HL-60 (cell line): ENCODE measurements around the gene TTC13.

Experiments
- DNase-seq, 2 experiments: peaks; one replicate each; pipeline ENCODE4 v3.0.0-alpha.2; 2010 to 2020; ENCODE audit warnings: low read depth in 1 of 2, low spot score in 1 of 2
- H3K27ac ChIP-seq: fragments of 250-450 bp; sonication (Bioruptor Pico); replicated peaks from 2 replicates; pipeline ENCODE4 v1.5.1; 2020; ENCODE audit warnings: mild to moderate bottlenecking, moderate library complexity
- H3K27me3 ChIP-seq: fragments of 250-450 bp; sonication (Bioruptor Pico); 2 replicates; pipeline ENCODE4 v1.5.1; 2021; ENCODE audit warnings: mild to moderate bottlenecking, moderate library complexity; ENCODE audit not compliant: insufficient read depth, poor library complexity, severe bottlenecking
- H3K4me3 ChIP-seq: replicated peaks from 2 replicates; pipeline ENCODE4 v1.5.1; 2011; ENCODE audit warnings: mild to moderate bottlenecking, control low read depth, low read length; ENCODE audit not compliant: insufficient read depth
- CTCF ChIP-seq: IDR thresholded peaks from one replicate; pipeline ENCODE4 v1.5.1; 2011; ENCODE audit warnings: low read length, control low read depth, inconsistent platforms; ENCODE audit not compliant: insufficient read depth
- GABPA ChIP-seq: IDR thresholded peaks from 2 replicates; pipeline ENCODE4 v1.6.1; 2012; ENCODE audit warnings: low read depth
- POLR2AphosphoS5 ChIP-seq: IDR thresholded peaks from 2 replicates; pipeline ENCODE4 v1.6.1; 2012; ENCODE audit warnings: low read depth
- SPI1 ChIP-seq: IDR thresholded peaks from 2 replicates; pipeline ENCODE4 v1.6.1; 2012; ENCODE audit warnings: low read depth, mild to moderate bottlenecking, borderline replicate concordance
- TF ChIP-seq, protein P1 (sequence below): IDR thresholded peaks from 2 replicates; pipeline ENCODE4 v1.6.1; 2012; ENCODE audit warnings: low read depth; ENCODE audit not compliant: insufficient replicate concordance

The TTC13 gene

GRCh38 chr1:230907472-230908205, 71.0 kb downstream of the TTC13 start:
- no peak for TF ChIP-seq SPI1
- TF ChIP-seq CTCF = no peak
- TF ChIP-seq POLR2AphosphoS5 = no peak
- TF ChIP-seq, protein P1, sequence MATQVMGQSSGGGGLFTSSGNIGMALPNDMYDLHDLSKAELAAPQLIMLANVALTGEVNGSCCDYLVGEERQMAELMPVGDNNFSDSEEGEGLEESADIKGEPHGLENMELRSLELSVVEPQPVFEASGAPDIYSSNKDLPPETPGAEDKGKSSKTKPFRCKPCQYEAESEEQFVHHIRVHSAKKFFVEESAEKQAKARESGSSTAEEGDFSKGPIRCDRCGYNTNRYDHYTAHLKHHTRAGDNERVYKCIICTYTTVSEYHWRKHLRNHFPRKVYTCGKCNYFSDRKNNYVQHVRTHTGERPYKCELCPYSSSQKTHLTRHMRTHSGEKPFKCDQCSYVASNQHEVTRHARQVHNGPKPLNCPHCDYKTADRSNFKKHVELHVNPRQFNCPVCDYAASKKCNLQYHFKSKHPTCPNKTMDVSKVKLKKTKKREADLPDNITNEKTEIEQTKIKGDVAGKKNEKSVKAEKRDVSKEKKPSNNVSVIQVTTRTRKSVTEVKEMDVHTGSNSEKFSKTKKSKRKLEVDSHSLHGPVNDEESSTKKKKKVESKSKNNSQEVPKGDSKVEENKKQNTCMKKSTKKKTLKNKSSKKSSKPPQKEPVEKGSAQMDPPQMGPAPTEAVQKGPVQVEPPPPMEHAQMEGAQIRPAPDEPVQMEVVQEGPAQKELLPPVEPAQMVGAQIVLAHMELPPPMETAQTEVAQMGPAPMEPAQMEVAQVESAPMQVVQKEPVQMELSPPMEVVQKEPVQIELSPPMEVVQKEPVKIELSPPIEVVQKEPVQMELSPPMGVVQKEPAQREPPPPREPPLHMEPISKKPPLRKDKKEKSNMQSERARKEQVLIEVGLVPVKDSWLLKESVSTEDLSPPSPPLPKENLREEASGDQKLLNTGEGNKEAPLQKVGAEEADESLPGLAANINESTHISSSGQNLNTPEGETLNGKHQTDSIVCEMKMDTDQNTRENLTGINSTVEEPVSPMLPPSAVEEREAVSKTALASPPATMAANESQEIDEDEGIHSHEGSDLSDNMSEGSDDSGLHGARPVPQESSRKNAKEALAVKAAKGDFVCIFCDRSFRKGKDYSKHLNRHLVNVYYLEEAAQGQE = no peak
- no peak for TF ChIP-seq GABPA
- H3K27me3 ChIP-seq = no peaks in the 10 kb centered on the region
- DNase-seq = no peak
- no peak overlapping the region for H3K4me3 ChIP-seq
- no peak overlapping the region for H3K27ac ChIP-seq

DNA sequence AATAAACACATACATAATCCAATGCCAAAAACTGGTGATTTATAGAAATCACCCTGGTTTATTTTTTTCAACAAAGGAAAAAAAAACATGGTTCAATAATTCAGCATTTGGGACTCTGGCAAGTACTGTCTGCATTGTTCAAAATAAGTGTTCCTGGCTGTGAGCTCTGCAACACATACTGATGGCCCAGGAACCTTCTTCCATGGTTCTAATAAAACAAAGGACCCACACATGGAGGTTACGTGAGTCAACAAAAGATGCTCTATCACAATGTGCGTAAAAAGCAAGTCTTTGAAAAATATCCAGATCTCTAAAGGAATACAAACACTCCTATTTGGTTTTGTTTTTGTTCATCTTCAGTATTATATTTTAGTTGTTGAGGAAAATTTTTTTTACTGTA, 72.4 kb downstream of the TTC13 start:
- no peak for DNase-seq
- Histone ChIP-seq H3K4me3 (no peak overlapping the region), H3K27me3 (no peaks in the 10 kb centered on the region), H3K27ac (no peak overlapping the region)
- TF ChIP-seq, protein P1 = no peak
- no peak for TF ChIP-seq GABPA
- no peak for TF ChIP-seq POLR2AphosphoS5
- no peak for TF ChIP-seq CTCF
- no peak for TF ChIP-seq SPI1

- no peak for DNase-seq
- no peaks in the 10 kb centered on the region for H3K27me3 ChIP-seq
- no peak overlapping the region for H3K4me3 ChIP-seq
- no peak for TF ChIP-seq SPI1
- no peak overlapping the region for H3K27ac ChIP-seq
Observed at GRCh38 chr1:230905733-230906132, 72.9 kb downstream of the TTC13 start.

DNA sequence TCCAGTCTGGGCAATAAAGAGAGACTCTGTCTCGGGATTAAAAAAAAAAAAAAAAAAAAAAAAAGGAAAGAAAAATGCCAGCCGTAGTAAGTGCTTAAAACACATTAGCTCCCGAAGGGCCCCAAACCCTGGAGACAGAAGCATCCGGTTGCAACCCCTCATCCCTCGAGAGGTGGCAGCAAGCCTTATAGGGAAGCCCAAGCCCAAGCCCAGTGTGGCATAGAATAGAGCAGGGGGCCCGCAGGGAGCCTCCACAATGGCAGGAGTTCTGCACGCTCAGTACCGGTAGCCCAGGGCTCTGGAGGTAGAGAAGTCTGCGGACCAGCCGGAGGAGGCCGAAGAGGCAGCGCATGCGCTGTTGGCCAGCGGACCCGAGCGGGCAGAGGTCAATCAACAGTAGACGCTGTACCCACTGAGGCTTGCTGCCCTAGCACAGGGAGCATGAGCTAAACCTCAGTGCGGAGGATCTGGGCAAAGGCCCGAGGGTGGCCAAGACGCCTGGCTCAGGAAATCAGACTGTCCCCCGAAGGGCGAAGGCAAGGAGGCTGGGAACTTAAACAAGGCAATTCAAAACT, 76.2 kb downstream of the TTC13 start:
- DNase-seq = no peak
- H3K4me3 ChIP-seq = no peak overlapping the region
- H3K27ac ChIP-seq = no peak overlapping the region
- H3K27me3 ChIP-seq = no peaks in the 10 kb centered on the region
- TF ChIP-seq, protein P1 = no peak
- TF ChIP-seq GABPA = no peak
- TF ChIP-seq SPI1 = no peak
- TF ChIP-seq POLR2AphosphoS5 = no peak
- no peak for TF ChIP-seq CTCF
